ENCODE data around the gene KDM7A.

Gene KDM7A

DNA sequence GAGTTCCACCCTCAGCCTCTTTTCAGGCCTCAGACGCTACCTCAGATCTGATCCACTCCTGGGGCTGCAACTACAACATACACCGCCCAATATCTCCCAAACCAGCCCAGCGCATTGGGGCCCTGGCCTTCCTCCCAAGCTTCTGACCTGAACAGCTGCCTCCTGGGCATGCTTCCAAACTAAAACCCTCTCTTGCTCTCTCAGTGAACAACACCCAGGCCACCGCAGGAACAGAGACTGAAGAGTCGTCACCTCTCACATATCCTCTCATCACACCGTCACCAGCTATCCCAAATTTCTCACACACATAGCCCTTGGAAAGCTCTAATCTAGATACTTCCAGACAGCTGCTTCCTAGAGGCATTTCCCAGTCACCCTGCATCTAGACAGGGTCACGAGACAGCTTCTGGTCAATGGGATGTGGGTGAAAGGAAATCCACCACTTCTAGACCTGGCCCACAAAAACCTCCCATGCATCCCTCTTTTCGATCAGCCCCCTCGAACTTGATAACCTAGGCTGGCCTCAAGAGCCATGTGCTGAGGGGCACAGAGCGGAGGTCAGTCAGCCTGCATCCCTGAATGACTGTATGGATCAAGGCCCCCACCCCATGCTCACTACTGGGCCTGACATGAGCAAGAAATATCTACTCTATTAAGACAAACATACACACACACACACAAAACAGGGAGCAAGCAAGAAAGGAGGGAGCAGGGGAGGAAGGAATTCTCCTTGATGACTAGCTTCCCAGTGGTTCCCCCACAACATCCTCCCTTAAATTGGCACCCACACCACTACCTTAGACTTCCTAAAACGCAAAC, 115.8 kb downstream of the KDM7A start:
- peak; percentile 30 for DNase-seq (ENCODE audit: low read depth)
- TF ChIP-seq, protein P1, sequence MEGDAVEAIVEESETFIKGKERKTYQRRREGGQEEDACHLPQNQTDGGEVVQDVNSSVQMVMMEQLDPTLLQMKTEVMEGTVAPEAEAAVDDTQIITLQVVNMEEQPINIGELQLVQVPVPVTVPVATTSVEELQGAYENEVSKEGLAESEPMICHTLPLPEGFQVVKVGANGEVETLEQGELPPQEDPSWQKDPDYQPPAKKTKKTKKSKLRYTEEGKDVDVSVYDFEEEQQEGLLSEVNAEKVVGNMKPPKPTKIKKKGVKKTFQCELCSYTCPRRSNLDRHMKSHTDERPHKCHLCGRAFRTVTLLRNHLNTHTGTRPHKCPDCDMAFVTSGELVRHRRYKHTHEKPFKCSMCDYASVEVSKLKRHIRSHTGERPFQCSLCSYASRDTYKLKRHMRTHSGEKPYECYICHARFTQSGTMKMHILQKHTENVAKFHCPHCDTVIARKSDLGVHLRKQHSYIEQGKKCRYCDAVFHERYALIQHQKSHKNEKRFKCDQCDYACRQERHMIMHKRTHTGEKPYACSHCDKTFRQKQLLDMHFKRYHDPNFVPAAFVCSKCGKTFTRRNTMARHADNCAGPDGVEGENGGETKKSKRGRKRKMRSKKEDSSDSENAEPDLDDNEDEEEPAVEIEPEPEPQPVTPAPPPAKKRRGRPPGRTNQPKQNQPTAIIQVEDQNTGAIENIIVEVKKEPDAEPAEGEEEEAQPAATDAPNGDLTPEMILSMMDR (conservative IDR thresholded peaks at IDR 0.05; ENCODE audit: low read length) = no peak
- no peak overlapping the region for H3K4me3 ChIP-seq (ENCODE audit: low read length)

DNA sequence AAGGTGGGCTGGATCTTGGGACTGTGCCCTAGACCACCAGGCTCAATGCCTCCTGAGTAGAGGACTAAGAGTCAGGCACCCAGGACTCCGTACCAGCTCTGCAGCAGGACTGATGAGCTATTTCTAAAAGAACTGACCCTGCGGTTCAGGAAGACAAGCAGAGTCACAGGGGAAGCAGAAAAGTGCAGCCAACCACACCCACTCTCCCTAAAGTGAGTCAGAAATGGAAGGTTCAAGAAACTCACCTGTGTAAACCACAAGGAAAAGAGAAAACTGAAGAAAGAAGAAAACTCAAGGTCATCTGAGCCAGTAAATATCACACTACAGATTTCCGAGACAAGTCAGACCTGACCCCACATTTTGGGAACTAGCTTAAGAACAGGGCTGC, 116.5 kb downstream of the KDM7A start:
- no peak overlapping the region for H3K4me3 ChIP-seq (ENCODE audit: low read length)
- TF ChIP-seq, protein P1 (conservative IDR thresholded peaks at IDR 0.05; ENCODE audit: low read length) = no peak
- no peak for DNase-seq (ENCODE audit: low read depth)

- DNase-seq (ENCODE audit: low read depth) = peak; percentile 71
- TF ChIP-seq, protein P1 (conservative IDR thresholded peaks at IDR 0.05; ENCODE audit: low read length) = no peak
- H3K4me3 ChIP-seq (ENCODE audit: low read length) = no peak overlapping the region
Measured at GRCh38 chr7:140059273-140060242, 117.2 kb downstream of the KDM7A start.

DNA sequence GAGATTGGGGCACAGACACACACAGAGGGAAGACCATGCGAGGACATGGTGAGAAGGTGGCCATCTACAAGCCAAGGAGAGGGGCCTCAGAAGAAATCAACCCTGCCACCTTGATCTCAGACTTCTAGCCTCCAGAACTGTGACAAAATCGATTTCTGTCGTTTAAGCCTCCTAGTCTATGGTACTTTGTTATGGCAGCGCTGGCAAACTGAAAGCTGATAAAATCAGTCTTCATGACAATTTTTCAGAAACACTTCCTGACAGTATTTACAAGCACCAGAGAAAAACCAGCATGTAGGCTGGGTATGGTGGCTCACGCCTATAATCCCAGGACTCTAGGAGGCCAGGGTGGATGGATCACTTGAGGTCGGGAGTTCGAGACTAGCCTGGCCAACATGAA, 118.3 kb downstream of the KDM7A start:
- DNase-seq (ENCODE audit: low read depth) = no peak
- TF ChIP-seq, protein P1 (conservative IDR thresholded peaks at IDR 0.05; ENCODE audit: low read length) = no peak
- H3K4me3 ChIP-seq (ENCODE audit: low read length) = no peak overlapping the region

DNA sequence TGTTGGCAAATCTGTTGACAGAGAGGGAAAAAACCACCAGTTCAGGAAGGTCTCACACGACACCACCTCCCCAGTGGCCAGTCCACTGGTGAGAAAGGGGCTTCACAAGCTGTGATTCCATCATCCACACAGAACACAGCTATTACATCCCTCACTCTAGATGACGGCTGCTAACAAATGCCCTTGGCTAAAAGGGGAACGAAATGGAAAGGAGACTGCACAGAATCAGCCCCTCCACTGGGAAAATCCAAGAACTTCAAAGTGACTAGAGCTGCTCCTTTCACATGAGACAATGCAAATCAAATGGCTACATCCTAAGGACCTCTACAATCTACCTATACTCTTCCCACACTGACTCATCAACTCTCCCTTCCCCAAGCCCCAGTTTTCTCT, 119.6 kb downstream of the KDM7A start:
- DNase-seq (ENCODE audit: low read depth) = no peak
- H3K4me3 ChIP-seq (ENCODE audit: low read length) = no peak overlapping the region
- TF ChIP-seq, protein P1 (conservative IDR thresholded peaks at IDR 0.05; ENCODE audit: low read length) = no peak

DNA sequence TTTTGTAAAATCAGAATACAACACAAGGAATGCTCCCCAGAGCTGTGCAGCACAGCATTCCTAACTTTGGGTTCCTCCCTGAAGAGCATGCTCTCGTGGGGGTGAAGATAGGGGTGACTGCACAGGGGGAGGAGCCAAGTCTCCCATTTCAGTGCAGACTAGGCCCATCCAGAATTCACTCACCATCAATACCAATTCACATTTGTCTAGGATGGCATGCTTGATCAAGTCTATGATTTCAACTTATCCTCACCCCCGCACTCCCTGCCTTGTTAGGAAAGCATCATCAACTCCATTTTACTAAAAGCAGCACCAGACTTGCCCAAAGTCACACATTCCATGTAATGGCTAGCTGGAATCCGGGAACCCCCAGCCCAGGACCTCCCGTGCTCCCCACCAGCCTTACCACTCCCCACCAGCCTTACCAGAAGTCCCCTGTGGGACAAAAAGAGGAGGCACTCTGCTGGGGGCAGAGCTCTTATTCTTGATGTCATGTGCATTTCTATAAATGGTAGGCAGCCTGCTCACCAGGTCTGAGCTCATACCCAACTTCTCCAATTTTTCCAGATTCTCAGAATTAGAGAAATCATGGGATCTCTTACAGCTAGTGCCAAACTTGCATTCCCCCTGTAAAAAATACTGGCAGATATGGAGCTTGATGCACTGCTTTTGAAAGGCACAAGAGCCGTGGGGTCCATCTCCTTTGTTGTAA, 120.2 kb downstream of the KDM7A start:
- H3K4me3 ChIP-seq (ENCODE audit: low read length) = no peak overlapping the region
- TF ChIP-seq, protein P1 (conservative IDR thresholded peaks at IDR 0.05; ENCODE audit: low read length) = no peak
- DNase-seq (ENCODE audit: low read depth) = no peak
